Lower leg skin (tissue), 4 donors: ENCODE results near the gene LRP3. TPM values are rescaled to one million over a fixed set of nuclear protein-coding genes. Genes with fewer than 3 reads are reported as not detected.
A peak's percentile ranks its signal among the peaks of the same experiment; 100 is the strongest.
"Not testable (repeated sequence)": the region's sequence is repeated elsewhere in the genome, so short reads cannot be mapped to it uniquely, and the experiment has no call there.

Experiments
- DNase-seq, 2 donors: peaks; one replicate each; pipeline ENCODE4 v3.0.0-alpha.2; 2019; ENCODE audit warnings: low spot score in 2 of 2
- H3K4me3 ChIP-seq: fragments of 200-600 bp; sonication (generic); 2 replicates; pipeline ENCODE4 v1.5.1; 2017; ENCODE audit warnings: mild to moderate bottlenecking, low read depth; ENCODE audit not compliant: poor library complexity, severe bottlenecking
- CTCF ChIP-seq, 3 donors: fragments of 450-650 bp; IDR thresholded peaks; one replicate each; pipeline ENCODE4 v1.5.1; 2016; ENCODE audit warnings: antibody characterized with exemption in 3 of 3, mild to moderate bottlenecking in 3 of 3, moderate library complexity in 2 of 3
- POLR2A ChIP-seq, 2 donors: fragments of 450-650 bp; IDR thresholded peaks; one replicate each; pipeline ENCODE4 v1.6.1; 2016 to 2017; ENCODE audit warnings: antibody characterized with exemption in 2 of 2, mild to moderate bottlenecking in 1 of 2, moderate library complexity in 1 of 2
- WGBS, 2 donors: methylation state at CpG; one replicate each; pipeline ENCODE4 v1.1.5; 2018; 5-methylcytosine and 5-hydroxymethylcytosine counted together
- intact Hi-C: fragments of 100-400 bp; cut with DNase I; formaldehyde crosslinking; loops from one replicate; pipeline ENCODE4 v1.15.0; 2023; ENCODE audit warnings: low total_unique reads
- total RNA-seq, 4 donors: library from RNA; depleted of rRNA; stranded (reverse); fragments of >200 nt; gene quantifications; one replicate each; pipeline ENCODE4 v1.1.0, GENCODE V29; 2016

Gene LRP3, protein sequence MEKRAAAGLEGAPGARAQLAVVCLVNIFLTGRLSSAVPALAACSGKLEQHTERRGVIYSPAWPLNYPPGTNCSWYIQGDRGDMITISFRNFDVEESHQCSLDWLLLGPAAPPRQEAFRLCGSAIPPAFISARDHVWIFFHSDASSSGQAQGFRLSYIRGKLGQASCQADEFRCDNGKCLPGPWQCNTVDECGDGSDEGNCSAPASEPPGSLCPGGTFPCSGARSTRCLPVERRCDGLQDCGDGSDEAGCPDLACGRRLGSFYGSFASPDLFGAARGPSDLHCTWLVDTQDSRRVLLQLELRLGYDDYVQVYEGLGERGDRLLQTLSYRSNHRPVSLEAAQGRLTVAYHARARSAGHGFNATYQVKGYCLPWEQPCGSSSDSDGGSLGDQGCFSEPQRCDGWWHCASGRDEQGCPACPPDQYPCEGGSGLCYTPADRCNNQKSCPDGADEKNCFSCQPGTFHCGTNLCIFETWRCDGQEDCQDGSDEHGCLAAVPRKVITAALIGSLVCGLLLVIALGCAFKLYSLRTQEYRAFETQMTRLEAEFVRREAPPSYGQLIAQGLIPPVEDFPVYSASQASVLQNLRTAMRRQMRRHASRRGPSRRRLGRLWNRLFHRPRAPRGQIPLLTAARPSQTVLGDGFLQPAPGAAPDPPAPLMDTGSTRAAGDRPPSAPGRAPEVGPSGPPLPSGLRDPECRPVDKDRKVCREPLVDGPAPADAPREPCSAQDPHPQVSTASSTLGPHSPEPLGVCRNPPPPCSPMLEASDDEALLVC
- 10 to 100 TPM in 3 of 4 donors, 1 to 10 TPM in 1; 9.4 to 27.4 (median 18.0) TPM for total RNA-seq

DNA sequence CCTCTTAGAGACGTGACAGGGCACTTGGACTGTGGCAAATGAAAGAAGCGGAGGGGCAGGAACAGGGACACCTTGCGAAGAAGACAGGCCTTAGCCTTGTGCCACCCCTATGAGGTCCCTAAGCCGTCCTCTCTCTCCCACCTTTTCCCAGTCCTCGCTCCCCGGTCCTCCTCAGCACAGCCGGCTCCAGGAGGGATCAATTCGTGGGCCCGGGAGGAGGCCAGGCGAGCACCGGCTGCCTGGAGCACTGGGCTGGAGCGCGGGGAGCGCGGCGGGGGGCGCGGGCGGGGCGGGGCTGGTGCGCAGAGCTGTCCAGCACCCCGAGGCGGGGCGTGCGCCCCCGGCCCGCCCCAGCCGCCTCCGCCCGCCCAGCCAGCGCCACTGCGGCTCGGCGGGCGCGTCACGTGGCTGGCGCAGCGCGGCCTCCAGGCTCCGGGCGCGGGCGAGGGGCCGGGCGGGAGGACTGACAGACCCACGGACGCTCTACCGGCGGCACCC, at the start of gene LRP3:
Gene LRP3 (plus strand): TSS at position 466 of the 498 bp plus-strand sequence. CDS start 456 bp downstream, outside the sequence.
- DNase-seq: no peak
- no peak for TF ChIP-seq POLR2A (IDR thresholded peaks at IDR 0.05)
- TF ChIP-seq CTCF (IDR thresholded peaks at IDR 0.05): no peak
- peak within 1 kb of the TSS; percentile 55 for H3K4me3 ChIP-seq
- WGBS, 2 donors: 19% methylated on average over 11 to 12 of the region's 50 CpGs
- intact Hi-C loops: no loop called here

- intact Hi-C loops: no loop called here
Observed at GRCh38 chr19:33146209-33146608, 47.9 kb upstream of the LRP3 start.

DNA sequence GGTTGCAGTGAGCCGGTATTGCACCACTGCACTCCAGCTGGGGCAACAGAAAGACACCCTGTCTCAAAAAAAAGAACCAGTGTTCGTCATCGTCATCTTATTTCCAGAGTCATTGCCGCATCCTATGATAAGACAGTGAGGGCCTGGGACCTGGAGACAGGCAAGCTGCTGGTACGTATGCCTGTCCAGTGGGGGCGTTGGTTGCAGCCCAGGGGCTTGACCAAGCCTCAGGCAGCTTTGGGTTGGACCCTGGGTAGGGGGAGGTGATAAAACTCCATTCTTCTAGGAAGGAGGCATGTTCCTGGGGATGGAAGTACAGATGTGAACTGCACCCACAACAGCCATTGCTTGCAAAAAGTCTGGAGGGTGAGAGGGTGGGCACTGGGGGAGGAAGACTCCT, 46.6 kb upstream of the LRP3 start:
- H3K4me3 ChIP-seq: no peak overlapping the region
- DNase-seq: no peak
- WGBS, 2 donors: 82 to 90% methylated on average over 6 of the region's 6 CpGs
- TF ChIP-seq POLR2A (IDR thresholded peaks at IDR 0.05) (no peak), CTCF (IDR thresholded peaks at IDR 0.05) (no peak)
- intact Hi-C loops: no loop called here

More at GRCh38 chr19:33146209-33146608, 47.9 kb upstream of the LRP3 start:
- DNase-seq: no peak
- no peak overlapping the region for H3K4me3 ChIP-seq
- TF ChIP-seq POLR2A (IDR thresholded peaks at IDR 0.05) (no peak), CTCF (IDR thresholded peaks at IDR 0.05) (no peak)
- 88 to 94% methylated on average over 9 of the region's 9 CpGs for WGBS, 2 donors

DNA sequence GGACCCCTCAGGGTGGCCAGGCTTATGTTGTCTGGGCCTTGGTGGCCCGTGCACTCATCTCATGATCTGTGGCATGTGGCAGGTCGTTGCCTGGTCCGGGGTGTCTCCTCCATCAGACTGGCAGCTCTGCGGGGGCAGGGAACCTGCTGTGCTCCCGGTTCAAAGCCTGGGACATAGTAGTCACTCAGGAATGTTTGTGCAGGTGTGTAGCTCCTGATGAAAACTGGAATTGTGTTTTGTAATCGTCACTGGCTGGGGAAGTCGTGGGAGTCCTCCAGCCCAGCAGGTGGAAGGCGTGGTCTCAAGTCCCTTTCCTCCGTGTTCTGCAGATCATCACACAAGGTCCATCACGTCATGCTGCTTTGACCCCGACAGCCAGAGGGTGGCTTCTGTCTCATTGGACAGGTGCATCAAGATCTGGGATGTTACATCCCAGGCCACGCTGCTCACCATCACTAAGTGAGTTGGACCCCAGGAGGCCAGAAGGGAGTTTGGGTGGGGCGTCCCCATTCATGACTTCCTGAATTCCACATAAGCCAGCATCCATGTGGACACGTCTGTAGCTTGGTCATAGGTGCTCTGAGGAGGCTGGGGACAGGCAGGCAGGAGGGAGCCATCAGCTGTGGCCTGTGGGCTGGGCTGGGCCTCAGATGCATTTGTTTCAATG, 43.1 kb upstream of the LRP3 start:
- WGBS, 2 donors: 70 to 75% methylated on average over 12 to 14 of the region's 14 CpGs
- intact Hi-C loops: no loop called here
- no peak overlapping the region for H3K4me3 ChIP-seq
- DNase-seq: no peak
- TF ChIP-seq CTCF (IDR thresholded peaks at IDR 0.05) (no peak), POLR2A (IDR thresholded peaks at IDR 0.05) (no peak)

- WGBS, 2 donors: 60 to 73% methylated on average over 2 of the region's 2 CpGs
- TF ChIP-seq POLR2A (IDR thresholded peaks at IDR 0.05): no peak
- no peak for TF ChIP-seq CTCF (IDR thresholded peaks at IDR 0.05)
- intact Hi-C loops: no loop called here
- no peak overlapping the region for H3K4me3 ChIP-seq
- no peak for DNase-seq
Observed at GRCh38 chr19:33152176-33152575, 42.0 kb upstream of the LRP3 start.

DNA sequence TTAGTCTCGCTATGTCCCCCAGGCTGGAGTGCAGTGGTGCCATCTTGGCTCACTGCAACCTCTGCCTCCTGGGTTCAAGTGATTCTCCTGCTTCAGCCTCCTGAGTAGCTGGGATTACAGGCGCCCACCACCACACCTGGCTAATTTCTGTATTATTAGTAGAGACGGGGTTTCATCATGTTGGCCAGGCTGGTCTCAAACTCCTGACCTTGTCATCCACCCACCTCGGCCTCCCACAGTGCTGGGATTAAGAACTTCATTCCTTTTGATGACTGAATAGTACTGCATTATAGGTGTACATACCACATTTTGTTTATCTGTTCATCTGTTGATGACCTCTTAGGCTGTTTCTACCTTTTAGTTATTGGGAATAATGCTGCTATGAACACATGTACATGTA, 41.5 kb upstream of the LRP3 start:
- DNase-seq, intact Hi-C loops, H3K4me3 ChIP-seq: not testable (repeated sequence)
- 74 to 88% methylated on average over 4 of the region's 4 CpGs for WGBS, 2 donors

DNA sequence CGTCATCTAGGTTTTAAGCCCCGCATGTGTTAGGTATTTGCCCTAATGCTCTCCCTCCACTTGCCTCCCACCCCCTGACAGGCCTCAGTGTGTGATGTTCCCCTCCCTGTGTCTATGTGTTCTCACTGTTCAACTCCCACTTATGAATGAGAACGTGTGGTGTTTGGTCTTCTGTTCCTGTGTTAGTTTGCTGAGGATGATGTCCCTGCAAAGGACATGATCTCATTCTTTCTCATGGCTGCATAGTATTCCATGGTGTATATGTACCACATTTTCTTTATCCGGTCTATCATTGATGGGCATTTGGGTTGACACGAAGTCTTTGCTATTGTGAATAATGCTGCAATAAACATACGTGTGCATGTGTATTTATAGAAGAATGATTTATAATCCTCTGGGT, 39.8 kb upstream of the LRP3 start:
- intact Hi-C loops, H3K4me3 ChIP-seq, DNase-seq: not testable (repeated sequence)
- 86 to 88% methylated on average over 6 of the region's 6 CpGs for WGBS, 2 donors
